ENCODE measurements around the gene THRB. TPM values are rescaled to one million over a fixed set of nuclear protein-coding genes. Genes with fewer than 3 reads are reported as not detected.

THRB gene
- total RNA-seq, 4 donors from 2014 or later, result 6.3 to 10.3 (median 8.5) TPM

GRCh38 chr3:24302396-24302795, 192.3 kb downstream of the THRB start:
- no peak overlapping the region for H3K27ac ChIP-seq
- no peaks in the 10 kb centered on the region for H3K27me3 ChIP-seq
- 84 to 88% methylated on average over 2 of the region's 2 CpGs for WGBS, 2 donors
- no peaks in the 10 kb centered on the region for H3K36me3 ChIP-seq
- TF ChIP-seq POLR2A (IDR thresholded peaks at IDR 0.05) (no peak), EP300 (IDR thresholded peaks at IDR 0.05) (no peak), CTCF (IDR thresholded peaks at IDR 0.05) (no peak)
- H3K9me3 ChIP-seq, result no peaks in the 10 kb centered on the region
- no peak for DNase-seq (ENCODE audit: low spot score in 2 of 2)
- peaks cover 0 to 10% (median 2%) of the 10 kb centered on the region in 4 donors for H3K4me1 ChIP-seq
- no peak overlapping the region for H3K4me3 ChIP-seq

- H3K27ac ChIP-seq, result no peak overlapping the region
These were observed 193.7 kb downstream of the THRB start for GRCh38 chr3:24300949-24301348.

GRCh38 chr3:24299806-24300626, 194.6 kb downstream of the THRB start:
- H3K9me3 ChIP-seq, result no peaks in the 10 kb centered on the region
- H3K4me3 ChIP-seq, result no peak overlapping the region
- no peaks in the 10 kb centered on the region for H3K36me3 ChIP-seq
- H3K4me1 ChIP-seq, result peaks cover 0 to 4% (median 0%) of the 10 kb centered on the region in 4 donors
- no peak for TF ChIP-seq EP300 (IDR thresholded peaks at IDR 0.05)
- no peak for TF ChIP-seq CTCF (IDR thresholded peaks at IDR 0.05)
- TF ChIP-seq POLR2A (IDR thresholded peaks at IDR 0.05), result no peak
- WGBS, 2 donors, result 65 to 68% methylated on average over 6 of the region's 6 CpGs
- DNase-seq (ENCODE audit: low spot score in 2 of 2), result no peak
- no peaks in the 10 kb centered on the region for H3K27me3 ChIP-seq
- H3K27ac ChIP-seq, result no peak overlapping the region

More at GRCh38 chr3:24300949-24301348, 193.7 kb downstream of the THRB start:
- no peaks in the 10 kb centered on the region for H3K27me3 ChIP-seq
- 95 to 96% methylated on average over 2 of the region's 2 CpGs for WGBS, 2 donors
- no peak overlapping the region for H3K4me3 ChIP-seq
- H3K4me1 ChIP-seq, result peaks cover 0 to 5% (median 2%) of the 10 kb centered on the region in 4 donors
- H3K9me3 ChIP-seq, result no peaks in the 10 kb centered on the region
- DNase-seq (ENCODE audit: low spot score in 2 of 2), result no peak
- H3K36me3 ChIP-seq, result no peaks in the 10 kb centered on the region
- TF ChIP-seq POLR2A (IDR thresholded peaks at IDR 0.05) (no peak), CTCF (IDR thresholded peaks at IDR 0.05) (no peak)

GRCh38 chr3:24299246-24299805, 195.3 kb downstream of the THRB start:
- 9 to 20% methylated on average over 1 of the region's 1 CpG for WGBS, 2 donors
- H3K9me3 ChIP-seq, result peaks cover 0 to 3% (median 0%) of the 10 kb centered on the region in 4 donors

More at GRCh38 chr3:24299246-24299805, 195.3 kb downstream of the THRB start:
- no peak for DNase-seq (ENCODE audit: low spot score in 2 of 2)
- TF ChIP-seq CTCF (IDR thresholded peaks at IDR 0.05) (no peak), POLR2A (IDR thresholded peaks at IDR 0.05) (no peak), EP300 (IDR thresholded peaks at IDR 0.05) (no peak)
- no peaks in the 10 kb centered on the region for H3K27me3 ChIP-seq
- no peak overlapping the region for H3K27ac ChIP-seq
- peaks cover 0 to 1% (median 0%) of the 10 kb centered on the region in 3 donors for H3K36me3 ChIP-seq
- no peak overlapping the region for H3K4me3 ChIP-seq
- peaks cover 0 to 4% (median 0%) of the 10 kb centered on the region in 4 donors for H3K4me1 ChIP-seq
